Measurements from ENCODE around the gene POLR3C.
"Not testable (repeated sequence)": the region's sequence is repeated elsewhere in the genome, so short reads cannot be mapped to it uniquely, and the experiment has no call there.

POLR3C gene

DNA sequence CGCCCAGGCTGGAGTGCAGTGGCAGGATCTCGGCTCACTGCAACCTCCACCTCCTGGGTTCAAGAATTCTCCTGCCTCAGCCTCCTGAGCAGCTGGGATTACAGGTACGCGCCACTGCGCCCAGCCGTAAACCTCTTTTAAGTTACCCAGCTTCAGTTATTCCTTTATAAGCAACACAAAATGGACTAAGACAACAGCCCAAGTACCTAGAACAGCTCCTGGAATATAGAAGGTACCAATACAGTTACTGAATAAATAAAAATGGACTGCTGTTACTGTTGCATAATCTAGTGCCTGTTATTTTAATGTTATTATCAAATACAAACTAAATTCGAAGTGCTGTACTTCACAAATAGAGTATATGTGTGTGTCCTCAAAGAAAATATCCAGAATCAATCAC lies 17.2 kb upstream of the POLR3C start:
- H2AFZ ChIP-seq (ENCODE audit: low read length), result no peak overlapping the region
- H3K9me2 ChIP-seq (ENCODE audit: low read depth, low read length), result no peaks in the 10 kb centered on the region
- no peaks in the 10 kb centered on the region for H3F3A ChIP-seq (ENCODE audit: insufficient read depth, low read length)
- H3K79me2 ChIP-seq (ENCODE audit: insufficient read depth, low read length), result peaks cover 32% of the 10 kb centered on the region
- H3K4me1 ChIP-seq (ENCODE audit: insufficient read depth, low read length, severe bottlenecking), result peaks cover 11% of the 10 kb centered on the region
- H4K20me1 ChIP-seq (ENCODE audit: insufficient read depth, low read length), result no peaks in the 10 kb centered on the region
- H3K9me3 ChIP-seq (ENCODE audit: low read length), result no peaks in the 10 kb centered on the region
- H3K27ac ChIP-seq (ENCODE audit: low read depth, low read length, poor library complexity, severe bottlenecking), result no peak overlapping the region
- H3K4me2 ChIP-seq (ENCODE audit: low read length), result no peak overlapping the region
- 0 out of 2 replicates have a peak, but pooled peaks cover 3% of the 10 kb centered on the region for H3K36me3 ChIP-seq (ENCODE audit: insufficient read depth, low read length)
- H3K9ac ChIP-seq (ENCODE audit: low read length), result no peak overlapping the region
- H3K27me3 ChIP-seq (ENCODE audit: insufficient read depth, low read length), result no peaks in the 10 kb centered on the region
- no peak for TF ChIP-seq EZH2 (IDR thresholded peaks at IDR 0.05; ENCODE audit: borderline replicate concordance, low read length)
- TF ChIP-seq, protein P1, sequence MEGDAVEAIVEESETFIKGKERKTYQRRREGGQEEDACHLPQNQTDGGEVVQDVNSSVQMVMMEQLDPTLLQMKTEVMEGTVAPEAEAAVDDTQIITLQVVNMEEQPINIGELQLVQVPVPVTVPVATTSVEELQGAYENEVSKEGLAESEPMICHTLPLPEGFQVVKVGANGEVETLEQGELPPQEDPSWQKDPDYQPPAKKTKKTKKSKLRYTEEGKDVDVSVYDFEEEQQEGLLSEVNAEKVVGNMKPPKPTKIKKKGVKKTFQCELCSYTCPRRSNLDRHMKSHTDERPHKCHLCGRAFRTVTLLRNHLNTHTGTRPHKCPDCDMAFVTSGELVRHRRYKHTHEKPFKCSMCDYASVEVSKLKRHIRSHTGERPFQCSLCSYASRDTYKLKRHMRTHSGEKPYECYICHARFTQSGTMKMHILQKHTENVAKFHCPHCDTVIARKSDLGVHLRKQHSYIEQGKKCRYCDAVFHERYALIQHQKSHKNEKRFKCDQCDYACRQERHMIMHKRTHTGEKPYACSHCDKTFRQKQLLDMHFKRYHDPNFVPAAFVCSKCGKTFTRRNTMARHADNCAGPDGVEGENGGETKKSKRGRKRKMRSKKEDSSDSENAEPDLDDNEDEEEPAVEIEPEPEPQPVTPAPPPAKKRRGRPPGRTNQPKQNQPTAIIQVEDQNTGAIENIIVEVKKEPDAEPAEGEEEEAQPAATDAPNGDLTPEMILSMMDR (IDR thresholded peaks at IDR 0.05; ENCODE audit: low read length), result no peak
- H3K4me3 ChIP-seq (ENCODE audit: low read depth, low read length, poor library complexity, severe bottlenecking), result no peak overlapping the region

DNA sequence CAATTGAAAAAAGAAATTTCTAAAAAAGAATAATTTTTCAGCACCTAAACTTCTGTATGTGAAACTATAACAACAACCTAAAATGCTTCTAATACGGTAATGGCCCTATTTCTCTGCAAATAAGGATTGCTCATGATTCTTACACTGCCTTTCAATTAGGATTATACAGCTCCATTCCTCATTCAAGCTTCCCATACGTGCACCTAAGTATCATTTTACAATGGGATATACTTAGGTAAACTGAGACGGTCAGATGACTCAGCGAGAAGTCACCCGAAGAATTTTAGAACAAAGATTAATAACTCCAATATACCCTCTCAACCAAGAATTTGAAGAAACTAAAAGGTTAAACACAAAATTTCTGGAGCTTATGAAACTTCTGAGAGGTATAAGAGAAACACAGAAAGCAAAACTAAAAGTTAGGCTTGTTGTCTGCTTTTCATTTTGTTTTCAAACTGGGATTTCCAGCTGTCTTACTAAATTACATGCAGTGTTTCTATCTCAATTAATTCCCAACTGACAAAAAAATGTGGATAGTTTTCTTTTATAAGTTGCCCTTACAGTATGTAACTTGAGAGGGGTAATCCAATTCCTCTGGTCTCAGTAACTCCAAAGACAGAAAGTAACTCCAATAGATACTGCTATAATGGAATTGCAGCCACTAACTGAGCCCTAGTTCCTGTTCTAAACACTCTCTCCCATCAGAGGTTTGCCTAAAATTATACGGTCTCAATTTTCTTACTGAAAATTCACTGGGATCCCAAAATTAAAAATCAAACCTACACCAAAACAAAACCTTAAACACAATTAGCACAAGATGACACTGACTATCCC lies 10.8 kb upstream of the POLR3C start:
- H3K4me3 ChIP-seq (ENCODE audit: low read depth, low read length, poor library complexity, severe bottlenecking); H2AFZ ChIP-seq (ENCODE audit: low read length); H3K9me2 ChIP-seq (ENCODE audit: low read depth, low read length); H3F3A ChIP-seq (ENCODE audit: insufficient read depth, low read length); H3K9me3 ChIP-seq (ENCODE audit: low read length); H4K20me1 ChIP-seq (ENCODE audit: insufficient read depth, low read length); H3K79me2 ChIP-seq (ENCODE audit: insufficient read depth, low read length); H3K9ac ChIP-seq (ENCODE audit: low read length); H3K27me3 ChIP-seq (ENCODE audit: insufficient read depth, low read length); H3K4me1 ChIP-seq (ENCODE audit: insufficient read depth, low read length, severe bottlenecking); H3K36me3 ChIP-seq (ENCODE audit: insufficient read depth, low read length); H3K4me2 ChIP-seq (ENCODE audit: low read length); H3K27ac ChIP-seq (ENCODE audit: low read depth, low read length, poor library complexity, severe bottlenecking): not testable (repeated sequence)

GRCh38 chr1:145818095-145818494 lies 5.9 kb upstream of the POLR3C start:
- H3K27ac ChIP-seq (ENCODE audit: low read depth, low read length, poor library complexity, severe bottlenecking); H3K79me2 ChIP-seq (ENCODE audit: insufficient read depth, low read length); H3K9me2 ChIP-seq (ENCODE audit: low read depth, low read length); H2AFZ ChIP-seq (ENCODE audit: low read length); H3K4me3 ChIP-seq (ENCODE audit: low read depth, low read length, poor library complexity, severe bottlenecking); H3K36me3 ChIP-seq (ENCODE audit: insufficient read depth, low read length); H3F3A ChIP-seq (ENCODE audit: insufficient read depth, low read length); H3K9me3 ChIP-seq (ENCODE audit: low read length); H3K27me3 ChIP-seq (ENCODE audit: insufficient read depth, low read length); H3K9ac ChIP-seq (ENCODE audit: low read length); H3K4me1 ChIP-seq (ENCODE audit: insufficient read depth, low read length, severe bottlenecking); H3K4me2 ChIP-seq (ENCODE audit: low read length); H4K20me1 ChIP-seq (ENCODE audit: insufficient read depth, low read length): not testable (repeated sequence)

DNA sequence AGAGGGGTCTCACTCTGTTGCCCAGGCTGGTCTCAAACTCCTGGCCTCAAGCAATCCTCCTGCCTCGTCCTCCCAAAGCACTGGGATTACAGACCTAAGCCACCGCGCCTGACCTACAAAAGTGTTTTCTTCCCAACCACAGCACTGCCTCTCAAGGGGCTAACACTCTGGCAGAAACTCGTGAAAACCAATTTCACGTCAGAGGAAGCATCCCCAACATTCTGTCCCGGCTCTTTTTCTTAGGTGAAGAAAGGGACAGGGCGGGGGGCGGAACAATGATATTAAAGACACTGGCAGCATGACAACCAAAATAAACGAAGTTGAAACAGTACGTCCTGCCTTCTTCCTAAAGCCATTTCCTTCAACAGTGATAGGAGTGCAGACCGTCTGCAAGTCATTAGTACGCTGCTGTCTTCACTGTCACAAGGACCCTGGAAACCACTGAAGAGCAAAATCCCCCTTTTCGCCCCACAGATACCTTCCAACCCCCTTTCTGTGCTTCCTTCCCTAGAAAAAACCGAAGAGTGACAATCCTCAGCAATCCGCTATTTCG lies 1.1 kb upstream of the POLR3C start:
- not testable (repeated sequence) for H4K20me1 ChIP-seq (ENCODE audit: insufficient read depth, low read length); H3K27me3 ChIP-seq (ENCODE audit: insufficient read depth, low read length); H3K9me2 ChIP-seq (ENCODE audit: low read depth, low read length); H3K9ac ChIP-seq (ENCODE audit: low read length); H2AFZ ChIP-seq (ENCODE audit: low read length); H3K9me3 ChIP-seq (ENCODE audit: low read length); H3F3A ChIP-seq (ENCODE audit: insufficient read depth, low read length); H3K27ac ChIP-seq (ENCODE audit: low read depth, low read length, poor library complexity, severe bottlenecking)
- peak overlapping the region; percentile 95 for H3K4me3 ChIP-seq (ENCODE audit: low read depth, low read length, poor library complexity, severe bottlenecking)
- H3K4me1 ChIP-seq (ENCODE audit: insufficient read depth, low read length, severe bottlenecking), result peaks cover 14% of the 10 kb centered on the region
- peaks cover 26% of the 10 kb centered on the region for H3K36me3 ChIP-seq (ENCODE audit: insufficient read depth, low read length)
- H3K4me2 ChIP-seq (ENCODE audit: low read length), result peak overlapping the region; percentile 34; the same call in 1 of the 2 replicates
- H3K79me2 ChIP-seq (ENCODE audit: insufficient read depth, low read length), result peaks cover 21% of the 10 kb centered on the region
